GM23248 (cell line): ENCODE measurements around the gene UBXN1. TPM values are rescaled to one million over a fixed set of nuclear protein-coding genes. Genes with fewer than 3 reads are reported as not detected.

Source experiments
- DNase-seq: peaks from one replicate; pipeline ENCODE4 v3.0.0-alpha.2; 2015
- H2AFZ ChIP-seq: fragments of 200-600 bp; sonication (generic); 2 replicates; pipeline ENCODE4 v1.6.1; 2016; ENCODE audit warnings: antibody characterized with exemption
- H3F3A ChIP-seq: fragments of 200-600 bp; sonication (generic); 2 replicates; pipeline ENCODE4 v1.6.1; 2016; ENCODE audit warnings: mild to moderate bottlenecking, antibody characterized with exemption, mixed run types; ENCODE audit not compliant: insufficient read depth
- H3K27ac ChIP-seq: fragments of 200-600 bp; sonication (generic); 2 replicates; pipeline ENCODE4 v1.5.1; 2016; ENCODE audit warnings: mild to moderate bottlenecking
- H3K27me3 ChIP-seq: fragments of 200-600 bp; sonication (generic); replicated peaks from 2 replicates; pipeline ENCODE4 v1.6.1; 2016; ENCODE audit warnings: mild to moderate bottlenecking; ENCODE audit not compliant: insufficient read depth
- H3K36me3 ChIP-seq: fragments of 200-600 bp; sonication (generic); 2 replicates; pipeline ENCODE4 v1.6.1; 2016; ENCODE audit warnings: low read depth, mild to moderate bottlenecking
- H3K4me1 ChIP-seq: fragments of 200-600 bp; sonication (generic); 2 replicates; pipeline ENCODE4 v1.6.1; 2016; ENCODE audit warnings: mild to moderate bottlenecking; ENCODE audit not compliant: insufficient read depth
- H3K4me2 ChIP-seq: fragments of 200-600 bp; sonication (generic); one replicate; pipeline ENCODE4 v1.6.1; 2016; ENCODE audit warnings: mild to moderate bottlenecking; ENCODE audit not compliant: unreplicated experiment
- H3K4me3 ChIP-seq: fragments of 200-600 bp; sonication (generic); 2 replicates; pipeline ENCODE4 v1.5.1; 2016; ENCODE audit warnings: mild to moderate bottlenecking
- H3K79me2 ChIP-seq: fragments of 200-600 bp; sonication (generic); 2 replicates; pipeline ENCODE4 v1.6.1; 2016; ENCODE audit warnings: mild to moderate bottlenecking; ENCODE audit not compliant: insufficient read depth
- H3K9ac ChIP-seq: fragments of 200-600 bp; sonication (generic); 2 replicates; pipeline ENCODE4 v1.6.1; 2016; ENCODE audit warnings: mild to moderate bottlenecking
- H3K9me2 ChIP-seq: fragments of 200-600 bp; sonication (generic); 2 replicates; pipeline ENCODE4 v1.6.1; 2016; ENCODE audit warnings: mixed run types, mild to moderate bottlenecking, moderate library complexity; ENCODE audit not compliant: insufficient read depth
- H3K9me3 ChIP-seq: fragments of 200-600 bp; sonication (generic); one replicate; pipeline ENCODE4 v1.6.1; 2017; ENCODE audit warnings: low read depth
- H4K20me1 ChIP-seq: fragments of 200-600 bp; sonication (generic); 2 replicates; pipeline ENCODE4 v1.6.0; 2016; ENCODE audit not compliant: insufficient read depth
- EZH2 ChIP-seq: fragments of 200-600 bp; sonication (generic); IDR thresholded peaks from 2 replicates; pipeline ENCODE4 v1.6.1; 2018; ENCODE audit warnings: antibody characterized with exemption, mild to moderate bottlenecking; ENCODE audit not compliant: insufficient read depth, poor library complexity, severe bottlenecking
- EZH2phosphoT487 ChIP-seq: fragments of 200-600 bp; sonication (generic); IDR thresholded peaks from 2 replicates; pipeline ENCODE4 v1.6.1; 2018; ENCODE audit warnings: antibody characterized with exemption, moderate library complexity, mild to moderate bottlenecking, low read depth; ENCODE audit not compliant: insufficient read depth
- WGBS, 2 experiments: methylation state at CpG; one replicate each; pipeline ENCODE4 v1.1.6; 2015 to 2017; ENCODE audit warnings: low lambda C conversion rate in 2 of 2, low coverage in 1 of 2; ENCODE audit errors: missing lambda C conversion rate in 2 of 2; 5-methylcytosine and 5-hydroxymethylcytosine counted together
- in situ Hi-C: fragments of 300-500 bp; cut with MboI; formaldehyde crosslinking; loops from 2 replicates; pipeline ENCODE4 v1.15.0; 2020
- polyA plus RNA-seq: library from polyadenylated mRNA; unstranded; fragments of >200 nt; fragmentation: Nextera tagmentation; extraction: Ambion mirVana; gene quantifications from 2 replicates; pipeline ENCODE4 v1.2.1, GENCODE V29; 2016
- total RNA-seq: library from RNA; depleted of rRNA; stranded (reverse); fragments of >200 nt; shearing (Covaris generic); gene quantifications from 2 replicates; pipeline ENCODE4 v1.2.3, GENCODE V29; 2014

UBXN1 gene
- total and polyA plus RNA-seq, 2 experiments from 2014 or later = 85.3 to 135 TPM

DNA sequence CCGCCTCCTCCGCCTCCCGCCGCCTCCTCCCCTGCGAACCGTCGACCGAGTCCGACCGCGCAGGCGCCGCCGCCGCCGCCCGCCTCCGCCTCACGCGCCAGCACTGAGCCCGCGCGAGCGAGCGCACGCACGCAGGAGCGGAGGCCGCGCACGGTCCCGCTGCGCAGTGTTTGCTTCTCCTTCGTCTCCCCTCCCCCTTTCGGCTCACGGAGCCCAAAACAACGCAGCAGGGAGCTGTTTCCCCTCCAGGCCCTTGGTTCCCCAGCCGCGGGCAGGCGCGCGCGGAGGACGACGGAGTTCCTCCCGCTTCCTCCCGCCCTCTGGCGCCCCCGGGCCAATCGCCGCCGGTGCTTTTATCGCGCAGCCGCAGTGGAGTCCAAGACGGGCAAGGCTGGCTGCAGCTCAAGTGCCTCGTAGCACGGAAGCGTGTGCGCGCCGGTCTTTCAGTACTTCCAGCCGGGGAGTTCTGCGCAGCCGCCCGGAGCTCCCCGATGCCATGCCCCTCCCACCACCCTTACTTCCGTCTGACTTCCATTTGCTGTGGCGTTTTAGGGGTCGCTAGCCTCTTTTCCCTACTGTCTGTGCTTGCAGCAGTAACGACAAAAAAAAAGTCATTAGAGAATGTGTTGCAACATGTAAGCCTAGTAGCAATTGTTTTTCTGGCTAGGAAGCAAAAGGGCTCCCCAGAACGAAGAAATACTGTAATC lies 48.4 kb upstream of the UBXN1 start, which contains the start of gene HNRNPUL2:
HNRNPUL2 (minus strand) TSS at position 293 of the 707 bp plus-strand sequence. CDS start 301 bp downstream, outside the sequence.
- Histone ChIP-seq H2AFZ (peak within 1 kb of the TSS; percentile 97), H3F3A (peaks cover 45% of the 10 kb centered on the region), H4K20me1 (peaks cover 13% of the 10 kb centered on the region; the same call in 1 of the 2 replicates), H3K27ac (peak within 1 kb of the TSS; percentile 95), H3K36me3 (peaks cover 17% of the 10 kb centered on the region), H3K9me3 (no peaks in the 10 kb centered on the region), H3K9ac (peak within 1 kb of the TSS; percentile 92), H3K4me2 (peak within 1 kb of the TSS; percentile 93), H3K4me1 (peaks cover 21% of the 10 kb centered on the region), H3K27me3 (no peaks in the 10 kb centered on the region), H3K4me3 (peak within 1 kb of the TSS; percentile 88), H3K9me2 (no peaks in the 10 kb centered on the region), H3K79me2 (peaks cover 83% of the 10 kb centered on the region)
- in situ Hi-C loops = no loop called here
- DNase-seq = peak; percentile 100
- TF ChIP-seq EZH2phosphoT487 (no peak), EZH2 (no peak)
- WGBS, 2 experiments = 1% methylated on average over 50 to 71 of the region's 72 CpGs

DNA sequence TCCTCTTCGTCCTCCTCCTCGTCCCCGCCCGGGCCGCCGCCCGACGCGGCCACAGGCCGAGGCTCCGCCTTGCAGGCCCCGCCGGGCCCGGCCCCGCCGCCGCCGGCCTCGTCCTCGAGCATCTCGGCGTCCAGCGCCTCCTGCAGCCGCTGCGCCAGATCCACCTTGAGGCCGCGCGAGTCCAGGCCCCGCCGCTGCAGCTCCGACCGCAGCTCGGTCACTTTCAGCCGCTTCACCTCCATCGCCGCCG lies 48.0 kb upstream of the UBXN1 start:
- peaks cover 21% of the 10 kb centered on the region for H3K36me3 ChIP-seq
- no peaks in the 10 kb centered on the region for H3K9me3 ChIP-seq
- in situ Hi-C loops = no loop called here
- H4K20me1 ChIP-seq = peaks cover 13% of the 10 kb centered on the region; the same call in 1 of the 2 replicates
- TF ChIP-seq EZH2phosphoT487 = no peak
- TF ChIP-seq EZH2 = no peak
- H3K9ac ChIP-seq = peak overlapping the region; percentile 92
- H3K9me2 ChIP-seq = no peaks in the 10 kb centered on the region
- WGBS, 2 experiments = 3% methylated on average over 8 to 37 of the region's 37 CpGs
- H3K79me2 ChIP-seq = peaks cover 83% of the 10 kb centered on the region
- H3K4me2 ChIP-seq = peak overlapping the region; percentile 93
- peak overlapping the region; percentile 65; the same call in 1 of the 2 replicates for H2AFZ ChIP-seq
- H3K4me3 ChIP-seq = peak overlapping the region; percentile 88
- H3K27ac ChIP-seq = peak overlapping the region; percentile 95
- peaks cover 45% of the 10 kb centered on the region for H3F3A ChIP-seq
- no peaks in the 10 kb centered on the region for H3K27me3 ChIP-seq
- no peak for DNase-seq
- peaks cover 21% of the 10 kb centered on the region for H3K4me1 ChIP-seq

DNA sequence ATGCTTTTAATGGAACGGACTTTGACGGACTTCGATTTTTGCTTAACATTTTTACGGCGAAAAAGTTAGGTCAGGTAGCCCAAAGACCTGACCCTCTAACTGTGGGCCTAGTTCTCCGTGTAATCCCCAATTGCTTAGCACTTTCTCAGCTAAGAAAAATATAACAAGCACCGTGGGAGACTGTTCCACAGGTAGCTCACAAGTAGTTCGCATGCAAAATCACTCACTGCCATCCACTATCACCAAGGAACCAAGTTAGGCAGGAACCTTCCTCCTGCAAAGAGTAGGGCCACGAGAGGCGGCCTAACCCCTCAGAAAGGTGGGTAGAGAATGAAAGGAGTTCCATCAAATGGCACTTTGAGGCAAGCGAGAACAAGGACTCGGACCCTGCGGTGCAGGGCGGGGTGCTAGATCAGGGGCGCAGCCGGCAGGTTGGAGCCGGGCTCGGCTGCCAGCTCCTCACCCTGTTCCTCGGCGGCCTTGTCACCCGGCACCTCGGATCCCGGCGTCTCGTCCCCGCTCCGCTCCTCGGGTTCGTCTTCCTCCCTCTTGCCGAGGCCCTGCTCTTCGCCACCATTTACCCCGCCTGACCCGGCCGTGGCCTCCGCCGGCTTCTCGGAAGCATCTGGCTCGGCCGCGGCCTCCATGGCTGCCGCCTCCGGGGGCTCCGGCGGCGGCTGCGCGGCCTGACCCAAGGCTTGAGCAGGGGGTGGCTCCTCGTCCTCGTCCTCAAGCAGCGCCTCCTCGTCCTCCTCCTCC lies 47.5 kb upstream of the UBXN1 start:
- H3K27ac ChIP-seq = peak overlapping the region; percentile 95
- H3F3A ChIP-seq = peaks cover 45% of the 10 kb centered on the region
- H3K4me1 ChIP-seq = peaks cover 21% of the 10 kb centered on the region
- no peaks in the 10 kb centered on the region for H3K9me2 ChIP-seq
- peak overlapping the region; percentile 93 for H3K4me2 ChIP-seq
- in situ Hi-C loops = no loop called here
- H2AFZ ChIP-seq = peak overlapping the region; percentile 65; the same call in 1 of the 2 replicates
- H3K27me3 ChIP-seq = no peaks in the 10 kb centered on the region
- WGBS, 2 experiments = 0 to 2% methylated on average over 36 to 51 of the region's 51 CpGs
- TF ChIP-seq EZH2 = no peak
- TF ChIP-seq EZH2phosphoT487 = no peak
- no peak for DNase-seq
- peaks cover 26% of the 10 kb centered on the region for H3K36me3 ChIP-seq
- H4K20me1 ChIP-seq = peaks cover 13% of the 10 kb centered on the region; the same call in 1 of the 2 replicates
- peak overlapping the region; percentile 92 for H3K9ac ChIP-seq
- H3K79me2 ChIP-seq = peaks cover 83% of the 10 kb centered on the region
- no peaks in the 10 kb centered on the region for H3K9me3 ChIP-seq
- peak overlapping the region; percentile 88 for H3K4me3 ChIP-seq

DNA sequence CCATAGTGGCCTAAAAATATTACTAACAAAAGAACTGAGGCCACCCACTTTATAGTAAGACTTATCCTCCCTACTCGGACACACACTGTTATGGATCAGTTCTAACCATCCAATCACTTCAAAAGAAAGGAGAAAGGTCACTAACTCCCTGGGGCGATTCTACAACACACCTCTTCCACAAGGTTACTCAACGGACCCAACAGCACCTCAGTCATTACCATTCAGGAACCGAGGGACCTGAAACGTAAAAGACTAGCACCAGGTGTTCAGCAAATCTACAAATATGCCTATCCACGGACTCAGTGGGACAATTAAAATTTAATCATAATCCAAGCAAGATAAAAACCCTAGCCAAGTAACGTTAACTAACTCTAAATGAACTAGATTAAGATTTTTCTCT lies 46.8 kb upstream of the UBXN1 start:
- Histone ChIP-seq H3K9ac (peak overlapping the region; percentile 92), H3K9me2 (no peaks in the 10 kb centered on the region), H3K27ac (peak overlapping the region; percentile 95), H3K4me1 (peaks cover 20% of the 10 kb centered on the region), H4K20me1 (peaks cover 13% of the 10 kb centered on the region; the same call in 1 of the 2 replicates), H3K4me3 (peak overlapping the region; percentile 88), H3K4me2 (peak overlapping the region; percentile 93), H3K36me3 (peaks cover 33% of the 10 kb centered on the region), H3K79me2 (peaks cover 83% of the 10 kb centered on the region), H3K27me3 (no peaks in the 10 kb centered on the region), H3F3A (peaks cover 45% of the 10 kb centered on the region), H2AFZ (no peak overlapping the region), H3K9me3 (no peaks in the 10 kb centered on the region)
- in situ Hi-C loops = no loop called here
- 0% methylated on average over 7 of the region's 7 CpGs for WGBS, 2 experiments
- TF ChIP-seq EZH2 (no peak), EZH2phosphoT487 (no peak)
- peak; percentile 38 for DNase-seq
